ENCODE data around the gene LRRC4B.

LRRC4B gene

DNA sequence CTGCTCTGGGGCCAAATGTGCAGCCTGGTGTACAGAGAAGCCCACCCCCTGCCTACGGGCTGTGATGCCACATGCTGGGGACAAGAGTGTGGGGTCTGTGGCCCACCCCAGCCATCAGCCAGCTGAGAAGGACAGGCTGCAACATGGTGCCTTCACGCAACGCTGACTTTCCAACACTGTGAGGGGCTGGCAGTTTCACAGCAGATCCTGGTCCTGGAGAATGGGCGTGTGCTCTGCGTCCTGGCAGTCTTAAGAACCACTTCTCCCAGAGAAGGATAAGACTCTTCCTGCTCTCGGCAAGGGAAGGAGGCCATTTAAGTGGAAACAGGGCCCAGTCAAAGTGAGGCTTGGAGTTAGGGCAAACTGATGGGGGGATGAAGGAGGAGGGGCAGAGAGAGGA lies 4.6 kb downstream of the LRRC4B start:
- H3K36me3 ChIP-seq (ENCODE audit: control insufficient read depth in 4 of 4, insufficient read depth in 4 of 4, low read length in 3 of 4) = no peaks in the 10 kb centered on the region
- H3K27me3 ChIP-seq (replicated peaks in 2 of 5; ENCODE audit: control insufficient read depth in 4 of 5, insufficient read depth in 5 of 5, low read length in 4 of 5) = peaks cover 2 to 68% (median 19%) of the 10 kb centered on the region in 5 experiments
- DNase-seq = no peak
- no peak overlapping the region for H3K27ac ChIP-seq (ENCODE audit: insufficient read depth in 1 of 2, low read depth in 1 of 2, low read length in 2 of 2, poor library complexity in 1 of 2, severe bottlenecking in 2 of 2)
- no peaks in the 10 kb centered on the region for H3K9me3 ChIP-seq (ENCODE audit: control extremely low read depth in 1 of 5, control insufficient read depth in 4 of 5, insufficient read depth in 2 of 5, low read depth in 1 of 5, low read length in 4 of 5)
- ChIA-PET CTCF (no interaction called here), POLR2A (no interaction called here)
- WGBS (ENCODE audit: insufficient coverage) = 67% methylated on average over 6 of the region's 6 CpGs
- H3K4me1 ChIP-seq (ENCODE audit: control extremely low read depth in 1 of 4, control insufficient read depth in 4 of 4, insufficient read depth in 4 of 4, low read length in 3 of 4) = peaks cover 0 to 3% (median 0%) of the 10 kb centered on the region in 4 experiments
- no peak overlapping the region for H3K4me3 ChIP-seq (ENCODE audit: control insufficient read depth in 1 of 7, extremely low read depth in 1 of 7, insufficient read depth in 4 of 7, low read depth in 2 of 7, low read length in 6 of 7)

DNA sequence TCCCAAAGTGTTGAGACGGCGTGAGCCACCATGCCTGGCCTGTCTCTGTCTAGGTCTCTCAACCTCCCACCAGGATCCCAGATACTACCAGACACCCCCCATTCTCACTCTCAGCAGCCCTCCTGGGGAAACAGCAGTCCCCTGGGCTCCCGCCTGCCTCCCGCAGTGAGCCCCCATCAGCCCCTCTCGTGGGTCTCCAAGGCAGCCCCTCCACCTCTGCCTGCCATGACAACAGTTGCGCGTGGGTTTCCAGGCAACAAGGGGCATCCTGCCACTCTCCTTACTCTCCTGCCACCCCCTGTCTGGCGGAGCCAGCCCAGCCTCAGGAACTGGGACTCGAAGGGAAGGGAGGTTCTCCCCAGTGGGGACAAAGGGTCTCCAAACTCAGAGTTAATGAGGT lies 5.2 kb downstream of the LRRC4B start:
- H3K27me3 ChIP-seq (replicated peaks in 2 of 5; ENCODE audit: control insufficient read depth in 4 of 5, insufficient read depth in 5 of 5, low read length in 4 of 5) = peaks cover 2 to 69% (median 19%) of the 10 kb centered on the region in 5 experiments
- CTCF ChIA-PET = no interaction called here

DNA sequence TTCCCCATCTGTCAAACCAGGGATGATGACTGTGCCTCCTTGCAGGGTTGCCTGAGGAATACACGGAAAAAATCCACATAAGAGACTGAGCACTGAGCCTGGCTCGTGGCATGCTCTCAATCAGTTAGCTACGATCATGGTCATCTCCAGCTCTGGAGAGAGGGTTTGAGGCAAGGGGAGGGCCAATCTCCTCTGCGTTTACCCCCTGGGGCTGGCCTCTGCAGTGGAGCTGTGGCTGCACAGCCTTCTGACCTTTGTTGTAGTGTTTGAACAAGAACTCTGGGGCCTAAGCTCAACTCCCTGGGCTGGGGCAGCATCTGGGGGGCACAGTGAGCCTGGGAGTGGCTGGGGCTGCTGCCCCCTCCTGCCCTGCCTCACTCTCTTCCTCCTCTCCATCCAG lies 5.9 kb downstream of the LRRC4B start:
- H3K36me3 ChIP-seq (ENCODE audit: control insufficient read depth in 4 of 4, insufficient read depth in 4 of 4, low read length in 3 of 4) = no peaks in the 10 kb centered on the region
- CTCF ChIA-PET = interaction anchor here (2.2 kb wide), 1 partner anchor 24 kb away, joined by 4 read pairs; no protein-coding TSS in a partner anchor
- no peak overlapping the region for H3K27ac ChIP-seq (ENCODE audit: insufficient read depth in 1 of 2, low read depth in 1 of 2, low read length in 2 of 2, poor library complexity in 1 of 2, severe bottlenecking in 2 of 2)
- POLR2A ChIA-PET = no interaction called here
- H3K27me3 ChIP-seq (replicated peaks in 2 of 5; ENCODE audit: control insufficient read depth in 4 of 5, insufficient read depth in 5 of 5, low read length in 4 of 5) = peaks cover 2 to 74% (median 19%) of the 10 kb centered on the region in 5 experiments
- DNase-seq = no peak
- H3K4me3 ChIP-seq (ENCODE audit: control insufficient read depth in 1 of 7, extremely low read depth in 1 of 7, insufficient read depth in 4 of 7, low read depth in 2 of 7, low read length in 6 of 7) = no peak overlapping the region
- peaks cover 0 to 3% (median 0%) of the 10 kb centered on the region in 4 experiments for H3K4me1 ChIP-seq (ENCODE audit: control extremely low read depth in 1 of 4, control insufficient read depth in 4 of 4, insufficient read depth in 4 of 4, low read length in 3 of 4)
- WGBS (ENCODE audit: insufficient coverage) = 71% methylated on average over 4 of the region's 4 CpGs
- H3K9me3 ChIP-seq (ENCODE audit: control extremely low read depth in 1 of 5, control insufficient read depth in 4 of 5, insufficient read depth in 2 of 5, low read depth in 1 of 5, low read length in 4 of 5) = no peaks in the 10 kb centered on the region

More for the DNA sequence above, 5.2 kb downstream of the LRRC4B start:
- Histone ChIP-seq H3K4me3 (ENCODE audit: control insufficient read depth in 1 of 7, extremely low read depth in 1 of 7, insufficient read depth in 4 of 7, low read depth in 2 of 7, low read length in 6 of 7) (no peak overlapping the region), H3K4me1 (ENCODE audit: control extremely low read depth in 1 of 4, control insufficient read depth in 4 of 4, insufficient read depth in 4 of 4, low read length in 3 of 4) (peaks cover 0 to 3% (median 0%) of the 10 kb centered on the region in 4 experiments), H3K27ac (ENCODE audit: insufficient read depth in 1 of 2, low read depth in 1 of 2, low read length in 2 of 2, poor library complexity in 1 of 2, severe bottlenecking in 2 of 2) (no peak overlapping the region), H3K36me3 (ENCODE audit: control insufficient read depth in 4 of 4, insufficient read depth in 4 of 4, low read length in 3 of 4) (no peaks in the 10 kb centered on the region), H3K9me3 (ENCODE audit: control extremely low read depth in 1 of 5, control insufficient read depth in 4 of 5, insufficient read depth in 2 of 5, low read depth in 1 of 5, low read length in 4 of 5) (no peaks in the 10 kb centered on the region)
- no peak for DNase-seq
- 84% methylated on average over 9 of the region's 9 CpGs for WGBS (ENCODE audit: insufficient coverage)
- POLR2A ChIA-PET = no interaction called here

DNA sequence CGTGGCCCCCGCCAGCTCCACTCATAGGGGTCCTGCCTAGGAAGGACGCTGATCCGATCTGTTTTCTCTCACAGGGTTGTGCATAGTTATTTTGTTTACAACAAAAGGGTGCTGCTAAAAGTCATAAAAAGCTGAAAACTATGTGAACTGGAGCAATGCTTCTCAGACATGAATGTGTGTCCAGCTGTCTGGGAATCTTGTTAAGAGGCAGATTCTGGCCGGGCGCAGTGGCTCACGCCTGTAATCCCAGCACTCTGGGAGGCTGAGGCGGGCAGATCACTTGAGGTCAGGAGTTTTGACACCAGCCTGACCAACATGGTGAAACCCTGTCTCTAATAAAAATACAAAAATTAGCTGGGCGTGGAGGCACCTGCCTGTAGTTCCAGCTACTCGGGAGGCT lies 8.6 kb downstream of the LRRC4B start:
- DNase-seq = no peak
- peaks cover 0 to 13% (median 8%) of the 10 kb centered on the region in 4 experiments for H3K4me1 ChIP-seq (ENCODE audit: control extremely low read depth in 1 of 4, control insufficient read depth in 4 of 4, insufficient read depth in 4 of 4, low read length in 3 of 4)
- ChIA-PET CTCF (interaction anchor here (1.2 kb wide), 1 partner anchor 25 kb away, joined by 4 read pairs; no protein-coding TSS in a partner anchor), POLR2A (no interaction called here)
- H3K4me3 ChIP-seq (ENCODE audit: control insufficient read depth in 1 of 7, extremely low read depth in 1 of 7, insufficient read depth in 4 of 7, low read depth in 2 of 7, low read length in 6 of 7) = no peak overlapping the region
- no peak overlapping the region for H3K27ac ChIP-seq (ENCODE audit: insufficient read depth in 1 of 2, low read depth in 1 of 2, low read length in 2 of 2, poor library complexity in 1 of 2, severe bottlenecking in 2 of 2)
- no peaks in the 10 kb centered on the region for H3K36me3 ChIP-seq (ENCODE audit: control insufficient read depth in 4 of 4, insufficient read depth in 4 of 4, low read length in 3 of 4)
- no peaks in the 10 kb centered on the region for H3K9me3 ChIP-seq (ENCODE audit: control extremely low read depth in 1 of 5, control insufficient read depth in 4 of 5, insufficient read depth in 2 of 5, low read depth in 1 of 5, low read length in 4 of 5)
- H3K27me3 ChIP-seq (replicated peaks in 2 of 5; ENCODE audit: control insufficient read depth in 4 of 5, insufficient read depth in 5 of 5, low read length in 4 of 5) = peaks cover 2 to 67% (median 19%) of the 10 kb centered on the region in 5 experiments
- 74% methylated on average over 6 of the region's 10 CpGs for WGBS (ENCODE audit: insufficient coverage)

DNA sequence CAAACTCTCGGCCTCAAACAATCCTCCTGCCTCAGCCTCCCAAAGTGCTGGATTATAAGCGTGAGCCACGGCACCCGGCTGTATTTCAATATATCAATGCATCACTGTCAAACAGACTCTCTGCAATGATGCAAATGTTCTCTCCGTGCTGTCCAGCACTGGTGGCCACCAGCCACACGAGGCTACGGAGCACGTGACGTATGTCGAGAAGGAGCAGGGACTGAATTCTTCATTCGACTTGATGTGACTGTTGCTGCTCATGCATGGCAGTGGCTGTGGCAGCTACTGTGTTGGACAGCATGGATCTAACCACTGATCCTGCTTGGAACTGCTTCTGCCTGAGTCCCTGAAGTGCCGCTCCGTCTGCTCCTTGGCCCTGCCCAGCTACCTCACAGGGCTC lies 9.8 kb downstream of the LRRC4B start:
- H3K27ac ChIP-seq (ENCODE audit: insufficient read depth in 1 of 2, low read depth in 1 of 2, low read length in 2 of 2, poor library complexity in 1 of 2, severe bottlenecking in 2 of 2) = no peak overlapping the region
- DNase-seq = no peak
- peaks cover 0 to 13% (median 8%) of the 10 kb centered on the region in 4 experiments for H3K4me1 ChIP-seq (ENCODE audit: control extremely low read depth in 1 of 4, control insufficient read depth in 4 of 4, insufficient read depth in 4 of 4, low read length in 3 of 4)
- no peak overlapping the region for H3K4me3 ChIP-seq (ENCODE audit: control insufficient read depth in 1 of 7, extremely low read depth in 1 of 7, insufficient read depth in 4 of 7, low read depth in 2 of 7, low read length in 6 of 7)
- H3K36me3 ChIP-seq (ENCODE audit: control insufficient read depth in 4 of 4, insufficient read depth in 4 of 4, low read length in 3 of 4) = no peaks in the 10 kb centered on the region
- WGBS (ENCODE audit: insufficient coverage) = 98% methylated on average over 12 of the region's 13 CpGs
- POLR2A ChIA-PET = no interaction called here
- peaks cover 2 to 63% (median 17%) of the 10 kb centered on the region in 5 experiments for H3K27me3 ChIP-seq (replicated peaks in 2 of 5; ENCODE audit: control insufficient read depth in 4 of 5, insufficient read depth in 5 of 5, low read length in 4 of 5)
- no peaks in the 10 kb centered on the region for H3K9me3 ChIP-seq (ENCODE audit: control extremely low read depth in 1 of 5, control insufficient read depth in 4 of 5, insufficient read depth in 2 of 5, low read depth in 1 of 5, low read length in 4 of 5)
- CTCF ChIA-PET = interaction anchor here (1.0 to 4.2 kb wide), 3 partner anchors 8 to 22 kb away, joined by 3 to 33 read pairs (median 5); no protein-coding TSS in a partner anchor

DNA sequence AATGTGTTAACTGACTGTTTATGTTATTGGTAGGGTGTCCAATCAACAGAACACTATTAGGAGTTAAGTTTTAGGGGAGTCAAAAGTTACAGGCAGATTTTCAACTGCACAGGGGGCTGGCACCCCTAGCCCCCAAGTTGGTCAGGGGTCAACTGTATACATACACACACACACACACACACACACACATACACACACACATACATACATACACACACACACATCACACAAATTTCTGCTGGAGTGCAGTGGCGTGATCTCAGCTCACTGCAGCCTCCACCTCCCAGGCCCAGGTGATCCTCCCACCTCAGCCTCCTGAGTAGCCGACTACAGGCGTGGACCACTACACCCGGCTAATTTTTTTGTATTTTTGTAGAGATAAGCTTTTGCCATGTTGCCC lies 10.2 kb downstream of the LRRC4B start:
- Histone ChIP-seq H3K9me3 (ENCODE audit: control extremely low read depth in 1 of 5, control insufficient read depth in 4 of 5, insufficient read depth in 2 of 5, low read depth in 1 of 5, low read length in 4 of 5) (no peaks in the 10 kb centered on the region), H3K27ac (ENCODE audit: insufficient read depth in 1 of 2, low read depth in 1 of 2, low read length in 2 of 2, poor library complexity in 1 of 2, severe bottlenecking in 2 of 2) (no peak overlapping the region), H3K4me3 (ENCODE audit: control insufficient read depth in 1 of 7, extremely low read depth in 1 of 7, insufficient read depth in 4 of 7, low read depth in 2 of 7, low read length in 6 of 7) (no peak overlapping the region), H3K36me3 (ENCODE audit: control insufficient read depth in 4 of 4, insufficient read depth in 4 of 4, low read length in 3 of 4) (no peaks in the 10 kb centered on the region), H3K27me3 (replicated peaks in 2 of 5; ENCODE audit: control insufficient read depth in 4 of 5, insufficient read depth in 5 of 5, low read length in 4 of 5) (peaks cover 2 to 63% (median 18%) of the 10 kb centered on the region in 5 experiments), H3K4me1 (ENCODE audit: control extremely low read depth in 1 of 4, control insufficient read depth in 4 of 4, insufficient read depth in 4 of 4, low read length in 3 of 4) (peaks cover 0 to 13% (median 8%) of the 10 kb centered on the region in 4 experiments)
- no peak for DNase-seq
- CTCF ChIA-PET = interaction anchor here (1.0 to 4.2 kb wide), 4 partner anchors 9 to 42 kb away, joined by 3 to 33 read pairs (median 6); no protein-coding TSS in a partner anchor
- POLR2A ChIA-PET = no interaction called here
- no CpG with 5 or more reads among the region's 4 CpGs for WGBS (ENCODE audit: insufficient coverage)

DNA sequence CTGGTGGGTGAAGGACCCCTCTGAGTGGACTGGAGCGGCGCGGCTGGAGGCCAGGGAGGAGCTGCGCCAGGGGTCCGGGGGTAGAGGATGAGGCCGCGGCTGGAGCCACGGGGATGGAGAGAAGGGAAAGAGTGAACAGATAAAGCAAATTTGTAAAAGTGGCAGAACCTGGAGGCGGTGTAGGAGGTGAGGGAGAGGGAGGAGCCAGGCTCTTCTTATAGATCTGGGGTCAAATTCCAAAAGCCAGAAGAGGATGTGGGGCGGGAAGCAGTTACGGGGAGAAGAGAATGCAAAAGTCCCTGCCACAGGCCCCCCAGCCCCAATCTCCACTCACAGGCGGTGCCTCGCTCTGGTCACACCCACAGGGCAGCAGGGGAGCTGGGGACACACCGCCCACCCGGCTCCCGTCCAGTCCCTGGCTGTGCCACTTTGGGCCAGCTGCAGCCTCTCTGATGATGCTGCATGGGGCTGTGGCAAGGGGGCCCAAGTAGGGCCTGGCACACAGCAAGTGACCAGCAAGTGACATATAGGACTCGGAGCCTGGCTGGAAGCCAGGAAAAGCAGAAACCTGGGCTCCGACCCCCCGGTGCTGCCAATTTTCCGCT lies 11.1 kb downstream of the LRRC4B start:
- WGBS (ENCODE audit: insufficient coverage) = 31% methylated on average over 20 of the region's 20 CpGs
- POLR2A ChIA-PET = no interaction called here
- peaks cover 0 to 13% (median 8%) of the 10 kb centered on the region in 4 experiments for H3K4me1 ChIP-seq (ENCODE audit: control extremely low read depth in 1 of 4, control insufficient read depth in 4 of 4, insufficient read depth in 4 of 4, low read length in 3 of 4)
- no peak for DNase-seq
- H3K36me3 ChIP-seq (ENCODE audit: control insufficient read depth in 4 of 4, insufficient read depth in 4 of 4, low read length in 3 of 4) = no peaks in the 10 kb centered on the region
- peak overlapping the region in 1 of 7 experiments; percentile 81 for H3K4me3 ChIP-seq (ENCODE audit: control insufficient read depth in 1 of 7, extremely low read depth in 1 of 7, insufficient read depth in 4 of 7, low read depth in 2 of 7, low read length in 6 of 7)
- H3K27ac ChIP-seq (ENCODE audit: insufficient read depth in 1 of 2, low read depth in 1 of 2, low read length in 2 of 2, poor library complexity in 1 of 2, severe bottlenecking in 2 of 2) = no peak overlapping the region
- H3K9me3 ChIP-seq (ENCODE audit: control extremely low read depth in 1 of 5, control insufficient read depth in 4 of 5, insufficient read depth in 2 of 5, low read depth in 1 of 5, low read length in 4 of 5) = no peaks in the 10 kb centered on the region
- CTCF ChIA-PET = interaction anchor here (1.0 to 4.2 kb wide), 10 partner anchors 15 to 220 kb away, joined by 3 to 33 read pairs (median 4); no protein-coding TSS in a partner anchor
- peaks cover 0 to 66% (median 22%) of the 10 kb centered on the region in 5 experiments for H3K27me3 ChIP-seq (replicated peaks in 2 of 5; ENCODE audit: control insufficient read depth in 4 of 5, insufficient read depth in 5 of 5, low read length in 4 of 5)

Measured in common myeloid progenitor, CD34-positive (primary cell).